Activated naive CD8-positive, alpha-beta T cell treated with anti-CD3 and anti-CD28 coated beads, Interleukin-2, amount 50 U/mL, for 16 hours (primary cell): Measurements from ENCODE around the gene CAMTA1.

Experiments
- DNase-seq: peaks from one replicate; pipeline ENCODE4 v3.0.0-alpha.2; 2020; ENCODE audit warnings: low read depth, low spot score

CAMTA1 gene

DNA sequence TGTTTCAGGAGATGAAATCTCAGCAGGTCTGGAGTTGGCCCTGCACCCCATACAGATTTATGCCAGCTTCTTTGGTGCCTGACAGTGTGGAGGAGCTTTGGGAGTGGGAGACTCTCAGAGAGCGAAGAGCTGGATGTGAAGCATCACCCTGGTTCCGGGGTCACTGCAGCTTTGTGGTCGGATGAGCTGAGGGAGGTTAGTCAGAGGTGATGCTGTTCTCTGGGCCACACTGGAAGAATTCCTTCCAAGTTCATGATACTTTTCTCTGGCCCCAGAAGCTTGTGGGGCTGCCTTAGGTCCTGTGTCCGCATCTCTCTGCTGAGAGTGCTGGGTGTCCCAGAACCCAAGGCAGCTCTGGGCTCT, 467.8 kb downstream of the CAMTA1 start:
- no peak for DNase-seq

DNA sequence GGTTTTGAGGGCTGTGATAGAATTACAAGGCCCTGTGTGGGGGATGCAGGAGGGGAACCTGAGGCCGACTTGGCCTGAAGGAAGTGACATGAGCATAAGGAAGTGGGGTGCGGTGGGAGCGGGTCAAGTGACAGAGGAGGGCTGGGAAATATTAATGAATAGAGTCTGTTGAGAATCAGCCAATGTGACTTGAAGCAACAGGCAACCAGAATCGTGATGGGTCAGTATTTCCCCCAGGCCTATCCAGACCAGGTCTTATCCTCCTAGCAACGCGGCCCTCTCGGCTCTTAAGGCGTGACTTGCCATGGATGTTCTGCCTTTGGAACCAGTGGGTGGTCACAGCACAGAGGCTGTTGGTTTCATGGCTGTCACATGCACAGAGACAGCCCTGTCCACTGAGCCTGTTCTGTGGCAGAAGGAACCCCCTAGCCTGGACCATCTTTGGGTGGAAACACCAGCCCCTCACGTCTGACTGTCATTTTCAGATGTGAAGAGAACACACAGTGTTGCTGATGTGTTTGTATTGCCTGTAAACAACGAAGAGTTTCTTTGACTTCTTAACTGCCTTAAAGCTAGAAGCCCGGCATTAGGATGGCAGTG, 468.8 kb downstream of the CAMTA1 start:
- no peak for DNase-seq

DNA sequence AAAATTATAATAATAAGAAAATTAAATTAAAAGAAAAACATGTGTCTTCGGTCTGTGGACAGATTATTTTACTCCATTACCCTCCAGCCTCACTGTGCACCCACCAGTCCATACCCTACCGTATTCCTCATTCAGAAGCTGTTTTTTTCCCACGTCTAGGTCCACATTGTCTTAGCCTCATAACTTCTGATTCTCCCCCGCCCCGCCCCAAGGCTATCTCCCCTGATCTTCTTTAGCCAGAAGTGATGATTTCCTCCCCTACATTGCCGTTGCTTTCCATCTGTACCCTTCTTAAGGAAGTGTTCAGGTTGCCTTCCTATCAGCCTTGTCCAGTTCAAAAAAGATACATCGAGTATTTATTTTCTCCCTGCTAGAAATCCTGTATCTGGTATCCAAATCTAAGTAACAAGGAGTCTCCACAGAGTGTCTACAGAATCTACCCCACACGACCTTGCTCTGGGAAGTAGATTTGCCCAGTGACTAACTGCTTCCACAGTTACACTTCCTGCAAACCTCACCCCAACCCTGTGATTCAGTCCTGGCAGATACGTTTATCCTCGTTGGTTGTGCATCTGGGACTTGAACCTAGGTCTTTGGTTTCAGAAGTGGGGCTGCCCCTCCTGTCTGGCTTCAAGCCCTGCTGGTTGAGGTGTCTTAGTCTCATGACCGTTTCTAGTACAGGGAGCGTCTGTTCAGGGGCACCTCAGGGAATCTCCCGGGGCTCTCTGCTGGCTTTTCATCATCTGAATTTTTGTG, 470.2 kb downstream of the CAMTA1 start:
- DNase-seq = no peak

DNA sequence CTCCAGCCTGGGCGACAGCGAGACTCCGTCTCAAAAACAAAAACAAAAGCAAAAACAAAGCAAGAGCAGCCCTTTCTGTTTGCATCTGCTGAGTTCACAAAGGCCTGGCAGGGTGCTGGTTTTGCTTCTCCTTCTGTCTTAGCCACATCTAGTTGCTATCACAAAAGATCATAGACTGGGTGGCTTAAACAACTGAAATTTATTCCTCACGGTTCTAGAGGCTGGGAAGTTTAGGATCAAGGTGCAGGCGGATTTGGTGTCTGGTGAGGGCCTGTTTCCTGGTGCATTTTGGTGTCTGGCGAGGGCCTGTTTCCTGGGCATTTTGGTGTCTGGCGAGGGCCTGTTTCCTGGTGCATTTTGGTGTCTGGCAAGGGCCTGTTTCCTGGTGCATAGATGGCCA, 471.3 kb downstream of the CAMTA1 start:
- DNase-seq = no peak

DNA sequence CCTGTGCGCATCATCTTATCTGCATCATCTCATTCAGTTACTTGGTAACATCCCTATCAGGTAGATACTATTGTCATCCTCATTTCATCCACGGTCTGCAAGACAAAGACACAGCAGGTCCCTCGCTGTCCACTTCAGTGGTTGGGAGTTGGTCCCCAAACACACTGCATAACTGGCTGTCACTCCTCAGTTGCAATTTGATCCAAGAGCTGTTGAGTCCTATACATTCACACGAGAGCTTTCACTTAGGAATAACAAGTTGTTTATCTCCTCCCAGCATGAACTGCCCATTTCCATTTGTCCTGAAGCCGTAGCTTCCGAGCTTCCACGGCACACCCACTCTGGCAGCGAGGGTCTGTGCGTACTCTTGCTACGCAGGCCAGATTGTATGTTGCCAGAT, 472.0 kb downstream of the CAMTA1 start:
- DNase-seq = no peak

DNA sequence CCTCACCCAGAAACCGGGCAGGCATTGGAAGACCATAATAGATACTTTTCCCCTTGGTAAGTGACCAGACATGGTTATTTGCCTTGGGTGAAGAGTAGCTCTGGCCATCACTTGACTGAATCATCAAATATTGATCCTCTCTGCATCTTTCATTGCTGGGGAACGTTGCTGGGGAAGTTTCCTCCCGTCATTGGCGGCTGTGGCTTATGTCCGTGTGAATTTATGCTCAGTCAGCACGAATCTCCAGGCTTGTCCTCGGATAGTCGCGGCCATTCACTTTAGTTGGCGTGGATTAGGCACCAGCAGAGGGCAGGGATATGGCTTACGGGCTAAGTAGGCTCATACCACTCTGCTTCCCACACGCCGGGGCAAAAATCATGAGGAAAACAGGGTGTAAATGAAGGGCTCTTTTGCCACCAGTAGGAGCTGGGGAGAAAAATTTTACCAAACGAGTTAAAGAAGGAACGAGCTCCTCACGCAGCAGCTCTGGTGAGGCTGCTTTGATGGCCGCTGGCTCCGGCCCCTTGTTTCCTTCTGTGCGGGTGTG, 473.4 kb downstream of the CAMTA1 start:
- DNase-seq = no peak

DNA sequence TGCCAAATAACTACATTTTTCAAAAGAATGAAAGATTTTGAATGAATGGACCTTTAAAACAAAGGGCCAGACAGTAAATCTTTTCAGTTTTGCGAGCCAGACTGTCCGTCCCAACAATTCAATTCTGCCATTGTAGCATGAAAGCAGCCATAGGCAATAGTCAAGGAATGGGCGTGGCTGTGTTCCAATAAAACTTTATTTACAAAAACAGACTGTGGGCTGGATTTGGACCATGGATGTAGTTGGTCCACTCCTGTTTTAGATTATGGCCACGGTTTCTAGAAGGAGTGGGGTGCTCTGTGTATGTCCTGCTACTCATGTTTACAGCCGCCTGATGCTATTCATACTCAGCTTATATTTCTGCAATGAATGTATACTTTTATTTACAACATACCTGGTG, 474.7 kb downstream of the CAMTA1 start:
- DNase-seq = no peak

DNA sequence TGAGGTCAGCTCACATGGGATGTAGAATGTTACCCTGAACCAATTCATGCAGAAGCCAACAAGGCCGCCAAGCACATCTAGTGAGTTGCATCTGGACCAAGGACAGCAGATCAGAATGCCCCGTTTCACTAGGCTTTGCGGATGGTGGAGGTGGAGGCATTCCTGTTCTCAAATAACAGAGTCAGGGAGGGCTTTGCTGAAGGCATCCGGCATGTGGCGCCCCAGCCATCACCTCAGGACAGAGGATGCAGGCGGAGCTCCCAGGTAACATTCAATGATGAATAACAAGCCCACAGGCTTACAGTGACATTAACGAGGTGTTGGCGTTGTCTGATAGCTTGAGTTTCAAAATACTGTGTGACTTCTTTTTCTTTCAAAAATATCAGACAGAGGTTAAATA, 476.2 kb downstream of the CAMTA1 start:
- DNase-seq = no peak

DNA sequence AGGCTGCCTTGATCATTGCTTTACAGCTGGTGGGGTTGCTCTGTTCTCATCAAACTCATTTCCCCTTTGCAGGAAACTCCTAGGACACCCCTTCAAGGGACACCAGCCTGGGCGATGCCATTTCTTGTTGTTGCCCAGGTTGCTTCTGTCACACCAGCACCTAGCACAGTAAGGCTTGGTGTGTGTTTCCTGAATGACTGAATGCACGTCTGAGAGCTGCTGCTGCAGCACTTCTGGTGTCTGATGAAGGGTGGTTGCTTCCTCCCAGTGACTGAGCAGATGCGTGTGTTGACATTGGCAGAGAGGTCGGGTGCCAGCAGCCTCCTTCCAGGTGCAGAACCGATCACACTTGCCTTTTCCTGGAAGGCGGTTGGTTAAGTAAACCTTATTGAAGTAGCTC, 477.4 kb downstream of the CAMTA1 start:
- DNase-seq = no peak

DNA sequence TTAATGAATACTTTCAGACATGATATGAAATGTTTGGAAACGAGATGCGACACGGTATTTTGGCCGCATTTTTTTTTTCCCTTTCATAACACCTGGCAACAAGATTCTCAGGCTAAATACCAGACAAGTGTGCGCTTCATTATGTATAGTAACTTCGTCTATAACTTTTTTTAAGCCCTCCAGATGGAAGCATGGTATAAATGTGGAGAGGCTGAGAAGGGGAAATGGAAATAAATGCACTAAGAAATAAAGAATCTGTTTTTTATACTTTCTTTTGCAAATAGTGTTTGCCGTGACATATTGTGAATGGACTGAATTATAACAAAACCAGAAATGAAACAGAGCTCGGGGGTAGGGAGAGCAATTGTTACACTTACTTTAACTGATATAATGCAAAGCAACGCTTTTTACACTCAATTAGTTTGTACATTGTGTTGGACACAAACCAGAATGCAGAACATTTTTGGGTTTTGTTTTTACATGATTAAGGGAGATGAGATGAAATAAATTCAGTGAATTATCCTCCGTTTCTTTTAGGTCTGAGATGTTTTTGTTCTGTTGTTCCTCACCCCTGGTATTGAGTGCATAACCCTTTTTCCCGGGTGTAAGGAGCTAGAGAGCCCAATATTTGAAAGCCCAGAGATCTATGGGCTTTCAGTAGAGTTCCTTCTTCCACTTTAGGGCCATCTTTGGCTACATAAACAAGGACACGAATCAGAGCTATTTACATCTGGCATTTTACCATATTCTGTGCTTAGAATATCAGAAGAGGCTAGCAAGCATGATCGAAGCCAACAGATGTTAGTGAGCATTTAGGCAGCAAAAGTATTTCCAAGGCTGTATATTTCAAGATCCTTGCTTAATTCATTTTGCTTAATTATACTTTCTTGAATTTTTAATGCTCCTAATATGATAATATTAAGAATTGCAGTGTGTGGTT, 478.0 kb downstream of the CAMTA1 start:
- DNase-seq = no peak

DNA sequence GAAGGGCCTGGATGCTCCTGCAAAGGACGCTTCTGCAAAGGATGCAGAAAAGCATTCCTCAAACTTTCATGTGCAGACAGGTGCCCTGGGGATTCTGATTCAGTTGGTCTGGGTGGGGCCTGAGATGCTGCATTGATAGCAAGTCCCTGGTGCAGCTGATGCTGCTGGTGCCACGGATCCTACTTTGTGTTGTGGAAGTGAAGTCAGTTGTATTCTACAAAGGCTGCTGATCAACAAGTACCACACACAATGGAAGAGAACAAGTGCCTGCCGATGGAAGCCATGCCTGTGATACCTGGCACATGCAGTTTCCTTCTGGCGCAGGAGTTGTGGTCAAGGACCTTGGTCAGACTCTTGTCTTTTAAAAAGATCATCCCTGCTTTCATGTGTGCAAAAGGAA, 478.8 kb downstream of the CAMTA1 start:
- no peak for DNase-seq

DNA sequence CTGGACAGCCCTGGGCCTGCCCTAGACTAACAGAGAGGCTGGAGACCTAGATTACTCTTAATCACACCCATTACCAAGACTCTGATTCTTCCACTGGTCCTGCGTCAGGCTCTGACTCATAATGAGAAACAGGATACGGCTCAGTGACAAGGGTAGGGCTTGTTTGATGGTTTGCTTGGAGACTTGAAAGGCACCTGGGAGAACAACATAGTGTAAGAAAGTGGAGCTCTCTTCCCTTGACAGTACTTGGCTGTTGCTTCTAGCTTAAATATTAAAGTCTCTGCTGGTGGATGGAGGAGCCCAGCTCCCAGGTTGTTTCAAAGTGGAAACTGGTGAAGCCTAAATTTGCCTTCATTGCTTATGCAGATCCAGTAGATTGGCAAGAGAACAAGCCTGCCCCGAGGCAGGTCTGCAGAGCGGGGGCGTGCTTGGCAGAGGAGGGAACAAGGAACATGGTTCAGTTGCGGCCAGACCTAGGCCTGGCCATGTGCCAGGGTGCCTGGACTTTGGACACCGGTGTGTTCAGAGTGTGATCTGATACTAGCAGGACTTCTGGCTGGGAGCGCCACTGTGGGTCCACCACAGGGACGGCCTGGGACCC, 480.6 kb downstream of the CAMTA1 start:
- DNase-seq = no peak

DNA sequence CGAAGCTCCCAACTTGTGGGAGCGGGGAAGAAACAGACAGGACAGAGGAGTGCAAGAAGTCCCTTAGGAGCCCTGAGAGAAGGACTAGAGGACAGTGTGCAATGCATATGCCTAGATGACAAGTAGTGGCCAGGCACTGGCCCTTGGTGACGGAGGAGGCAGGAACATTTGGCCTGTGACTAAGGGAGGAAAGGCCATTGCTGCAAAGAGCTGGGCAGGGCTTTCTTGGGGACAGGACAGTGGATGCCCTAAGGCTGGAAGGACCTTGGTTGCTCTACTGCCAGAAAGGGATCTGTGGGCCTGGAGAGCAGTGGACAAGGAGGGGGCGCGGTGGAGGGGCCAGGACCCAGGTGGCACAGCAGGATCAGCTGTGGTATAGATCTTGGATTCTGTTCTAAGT, 481.3 kb downstream of the CAMTA1 start:
- no peak for DNase-seq

DNA sequence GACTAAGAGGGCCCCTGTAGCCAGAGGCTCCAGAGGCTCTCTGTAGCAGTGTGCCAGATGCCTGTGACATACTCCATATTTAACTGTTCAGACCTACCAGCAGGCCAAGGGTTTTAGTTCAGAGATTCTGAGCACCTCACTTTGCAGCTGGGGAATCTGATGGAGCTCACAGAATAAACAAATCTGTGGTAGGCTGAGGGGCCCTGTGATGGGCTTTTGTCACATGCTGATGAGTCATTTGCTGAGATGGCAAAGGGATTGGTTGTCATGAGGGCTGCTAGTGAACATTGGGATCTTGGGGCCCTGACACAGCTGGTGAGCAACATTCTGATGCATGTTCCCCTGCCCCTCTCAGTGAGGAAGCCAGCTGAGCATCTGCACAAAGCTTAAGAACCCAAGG, 482.2 kb downstream of the CAMTA1 start:
- DNase-seq = no peak

DNA sequence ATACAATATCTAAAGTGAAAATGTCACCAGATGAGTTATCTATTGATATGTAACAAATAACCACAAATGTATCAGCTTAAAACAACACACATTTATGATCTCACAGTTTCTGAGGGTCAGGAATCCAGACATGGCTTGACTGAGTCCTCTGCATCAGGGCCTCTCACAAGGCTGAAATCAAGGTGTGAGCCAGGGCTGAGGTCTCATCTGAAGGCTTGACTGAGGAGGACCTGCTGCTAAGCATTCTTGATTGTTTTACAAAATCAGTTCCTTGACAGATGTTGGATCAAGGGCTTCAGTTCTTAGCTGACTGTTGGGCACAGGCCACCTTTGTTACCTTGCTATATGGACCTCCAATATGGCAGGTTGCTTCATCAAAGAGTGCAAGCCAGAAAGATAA, 483.7 kb downstream of the CAMTA1 start:
- no peak for DNase-seq

DNA sequence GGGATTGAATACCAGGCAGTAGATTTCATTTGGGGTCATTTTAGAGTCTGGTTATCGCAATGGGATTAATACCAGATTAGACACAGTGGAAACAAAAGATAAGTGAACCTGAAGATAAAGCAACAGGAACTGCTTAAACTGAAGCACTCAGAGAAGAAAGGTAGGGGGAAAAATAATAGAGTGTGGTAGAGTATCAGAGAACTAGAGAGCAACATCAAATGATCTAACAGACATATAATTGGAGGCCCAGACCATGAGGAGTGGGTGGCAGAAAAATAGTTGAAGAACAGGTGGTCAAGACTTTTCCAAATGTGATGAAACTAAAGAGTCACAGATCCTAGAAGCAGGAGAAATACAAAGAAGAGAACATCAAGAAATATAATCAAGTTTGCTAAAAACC, 484.3 kb downstream of the CAMTA1 start:
- DNase-seq = no peak

DNA sequence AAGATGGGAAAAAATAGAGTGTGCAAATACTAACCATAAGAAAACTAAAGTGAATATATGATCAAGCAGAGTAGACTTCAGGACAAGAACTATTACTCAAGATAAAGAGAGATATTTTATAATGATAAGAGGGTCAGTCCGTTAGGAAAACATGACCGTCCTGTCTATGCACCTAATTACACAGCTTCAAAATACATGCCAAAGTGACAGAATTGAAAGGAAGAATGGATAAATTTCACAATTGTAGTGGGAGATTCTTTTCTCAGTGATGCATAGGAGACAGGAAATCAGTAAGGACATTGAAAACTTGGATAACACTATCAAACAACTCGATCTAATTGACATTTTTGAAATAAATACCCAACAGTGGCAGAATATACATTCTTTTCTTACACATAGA, 489.0 kb downstream of the CAMTA1 start:
- no peak for DNase-seq

DNA sequence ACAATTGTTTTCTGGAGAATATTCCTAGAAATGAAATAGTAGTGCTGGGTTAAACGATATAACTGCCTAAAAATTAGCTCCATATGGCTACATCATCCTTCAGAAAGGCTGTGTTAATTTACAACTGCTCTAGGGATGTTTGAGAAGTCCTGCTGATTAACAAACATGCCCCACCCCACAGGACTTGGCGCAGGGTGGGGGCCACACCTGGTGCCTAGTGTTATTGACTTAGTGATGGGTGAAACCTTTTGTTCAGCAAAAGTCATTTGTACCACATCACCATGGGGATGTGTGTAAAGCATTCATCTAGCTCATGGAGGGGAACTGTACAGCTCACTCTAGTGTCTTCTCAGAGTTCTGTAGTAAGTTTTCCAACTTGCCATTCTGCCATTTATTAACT, 492.8 kb downstream of the CAMTA1 start:
- no peak for DNase-seq

DNA sequence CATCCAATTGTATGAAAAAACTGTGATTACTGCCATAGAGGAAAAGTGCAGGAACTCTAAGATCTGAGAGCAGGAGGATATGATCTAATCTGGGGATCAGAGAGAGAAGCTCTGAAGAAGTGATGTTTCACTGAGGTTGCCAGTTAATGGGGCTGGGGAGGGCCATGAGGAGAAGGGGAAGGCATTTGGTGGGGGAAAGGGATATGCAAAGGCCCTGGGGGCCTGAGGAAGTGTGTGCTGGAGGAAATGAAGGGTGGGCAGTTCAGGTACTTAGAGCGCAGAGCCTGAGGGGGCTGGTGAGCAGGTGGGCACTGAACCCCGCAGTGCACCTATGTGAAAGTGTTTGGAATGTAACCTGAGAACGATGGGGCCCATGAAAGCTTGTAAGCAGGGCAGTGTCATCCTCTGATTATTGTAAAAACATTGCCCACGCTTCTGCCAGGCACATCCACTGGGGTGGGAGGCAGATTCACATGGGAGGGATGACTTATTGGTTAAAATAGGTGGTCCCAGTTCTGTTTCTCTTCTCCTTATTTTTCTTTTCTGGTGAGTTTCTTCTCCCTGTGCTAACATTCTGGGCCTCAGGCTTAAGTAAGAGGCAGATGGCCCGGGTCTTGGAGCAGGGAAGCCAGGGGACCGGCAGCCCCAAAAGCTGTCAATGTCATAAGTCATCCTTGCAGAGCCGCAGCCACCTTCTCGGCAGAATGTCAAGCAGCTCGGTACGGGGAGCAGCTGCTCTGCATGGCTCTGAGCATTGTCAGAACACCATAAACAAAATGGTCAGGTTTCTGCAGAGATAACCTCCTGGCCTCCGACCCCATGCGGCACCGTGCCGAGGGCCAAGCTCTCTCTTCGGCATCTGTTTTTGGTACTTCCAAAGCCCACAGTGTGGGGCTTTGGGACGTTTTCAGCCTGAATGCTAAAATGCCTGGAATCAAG, 493.8 kb downstream of the CAMTA1 start:
- DNase-seq = no peak

DNA sequence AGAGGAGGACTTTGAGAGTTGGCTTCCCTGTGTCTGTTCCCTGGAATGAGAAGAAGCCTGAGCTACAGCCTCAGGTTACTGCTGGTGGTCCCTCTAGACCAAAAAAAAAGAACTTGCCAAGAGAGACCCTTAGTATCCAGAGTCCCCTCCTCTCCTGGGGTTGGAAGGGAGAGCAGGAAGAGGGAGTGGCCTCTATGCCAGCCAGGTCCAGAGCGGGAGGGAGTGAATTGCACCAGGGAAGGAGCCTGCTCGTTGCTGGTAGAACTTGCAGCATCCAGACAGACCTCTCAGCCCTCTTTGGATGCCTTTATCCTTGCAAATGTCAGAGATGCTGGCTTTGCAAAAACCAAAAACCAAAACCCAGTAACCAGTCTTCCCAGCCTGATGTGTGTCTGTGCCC, 494.5 kb downstream of the CAMTA1 start:
- no peak for DNase-seq
